SK-N-SH (cell line): ENCODE results near the gene TBC1D8. TPM values are rescaled to one million over a fixed set of nuclear protein-coding genes. Genes with fewer than 3 reads are reported as not detected.

Experiments used
- CTCF ChIA-PET: fragments of 300-600, 350-600 bp; formaldehyde crosslinking; extraction: SDS; loops from one replicate; lab custom pipeline; 2021; lab: Yijun Ruan, JAX
- POLR2A ChIA-PET: fragments of 350-600 bp; sonication (Branson Sonifier 250); formaldehyde crosslinking; extraction: SDS; loops from one replicate; lab custom pipeline; 2020; ENCODE audit warnings: antibody characterized with exemption, inconsistent platforms; lab: Yijun Ruan, JAX
- DNase-seq: peaks from one replicate; pipeline ENCODE4 v3.0.0; 2012
- H2AFZ ChIP-seq: fragments of 200-600 bp; sonication (generic); 2 replicates; pipeline ENCODE4 v1.8.1; 2016; ENCODE audit warnings: antibody characterized with exemption, mild to moderate bottlenecking, low read depth
- H3F3A ChIP-seq: fragments of 200-600 bp; sonication (generic); replicated peaks from 2 replicates; pipeline ENCODE3; 2016; ENCODE audit warnings: antibody characterized with exemption, mild to moderate bottlenecking; ENCODE audit not compliant: insufficient read depth
- H3K27ac ChIP-seq, 2 experiments: fragments of 200-500 bp in 1 of 2; fragments of 200-600 bp in 1 of 2; sonication (Bioruptor generic) in 1 of 2; sonication (generic), shearing (Covaris generic) in 1 of 2; 2 replicates each; pipeline versions ENCODE4 v1.5.1 to v1.6.1; 2014 to 2016; ENCODE audit warnings: low read depth in 2 of 2, inconsistent platforms in 1 of 2, low read length in 1 of 2, mild to moderate bottlenecking in 1 of 2, mixed read lengths in 1 of 2
- H3K27me3 ChIP-seq: fragments of 200-600 bp; sonication (generic), shearing (Covaris generic); 2 replicates; pipeline ENCODE4 v1.6.1; 2016; ENCODE audit warnings: mixed run types; ENCODE audit not compliant: insufficient read depth
- H3K36me3 ChIP-seq, 2 experiments: fragments of 200-500 bp in 1 of 2; fragments of 200-600 bp in 1 of 2; sonication (Bioruptor generic) in 1 of 2; sonication (generic) in 1 of 2; replicated peaks in 1 of 2; 2 replicates each; pipeline versions ENCODE3 to v1.5.1; 2014 to 2016; ENCODE audit warnings: low read length in 1 of 2, mild to moderate bottlenecking in 1 of 2; ENCODE audit not compliant: insufficient read depth in 2 of 2, control insufficient read depth in 1 of 2
- H3K4me1 ChIP-seq, 2 experiments: fragments of 200-500 bp in 1 of 2; fragments of 200-600 bp in 1 of 2; sonication (Bioruptor generic) in 1 of 2; sonication (generic), shearing (Covaris generic) in 1 of 2; 2 replicates each; pipeline versions ENCODE4 v1.5.1 to v1.6.1; 2014 to 2016; ENCODE audit warnings: low read depth in 1 of 2, low read length in 1 of 2, mixed run types in 1 of 2; ENCODE audit not compliant: insufficient read depth in 2 of 2, control insufficient read depth in 1 of 2
- H3K4me2 ChIP-seq: fragments of 200-600 bp; sonication (generic), shearing (Covaris generic); 2 replicates; pipeline ENCODE4 v1.6.1; 2017; ENCODE audit warnings: mixed run types
- H3K4me3 ChIP-seq, 2 experiments: fragments of 200-500 bp in 1 of 2; fragments of 200-600 bp in 1 of 2; sonication (Bioruptor generic) in 1 of 2; sonication (generic), shearing (Covaris generic) in 1 of 2; 2 replicates each; pipeline versions ENCODE4 v1.5.1 to v1.8.1; 2014 to 2016; ENCODE audit warnings: low read depth in 2 of 2, inconsistent platforms in 1 of 2, low read length in 1 of 2, mild to moderate bottlenecking in 1 of 2, mixed read lengths in 1 of 2, moderate library complexity in 1 of 2
- H3K79me2 ChIP-seq: fragments of 200-600 bp; sonication (generic); 2 replicates; pipeline ENCODE4 v1.8.1; 2017; ENCODE audit warnings: mild to moderate bottlenecking; ENCODE audit not compliant: insufficient read depth
- H3K9ac ChIP-seq: fragments of 200-600 bp; sonication (generic); 2 replicates; pipeline ENCODE4 v1.6.1; 2017; ENCODE audit warnings: mixed run types
- H3K9me2 ChIP-seq: fragments of 200-600 bp; sonication (generic); 2 replicates; pipeline ENCODE4 v1.6.1; 2017; ENCODE audit warnings: mixed run types
- H3K9me3 ChIP-seq: fragments of 200-600 bp; sonication (generic); 2 replicates; pipeline ENCODE4 v1.6.1; 2017; ENCODE audit warnings: mixed run types, mild to moderate bottlenecking, moderate library complexity
- H4K20me1 ChIP-seq: fragments of 200-600 bp; sonication (generic); 2 replicates; pipeline ENCODE4 v1.6.1; 2017; ENCODE audit warnings: mild to moderate bottlenecking, mixed run types; ENCODE audit not compliant: insufficient read depth
- CHD2 ChIP-seq: fragments of 150-350 bp; IDR thresholded peaks from 2 replicates; pipeline ENCODE4 v1.6.1; 2018; ENCODE audit warnings: low read length; ENCODE audit not compliant: partially characterized antibody
- ELF1 ChIP-seq: IDR thresholded peaks from 2 replicates; pipeline ENCODE4 v1.4.0; 2012
- EP300 ChIP-seq, 2 experiments: IDR thresholded peaks; 2 replicates each; pipeline versions ENCODE4 v1.4.0 to v1.6.1; 2012; ENCODE audit warnings: borderline replicate concordance in 1 of 2, low read depth in 1 of 2, low read length in 1 of 2
- FOXJ3 ChIP-seq: sonication (generic); formaldehyde crosslinking; IDR thresholded peaks from 2 replicates; pipeline ENCODE4 v1.5.1; 2020; ENCODE audit warnings: mild to moderate bottlenecking, missing genetic modification reagents
- FOXM1 ChIP-seq: IDR thresholded peaks from 2 replicates; pipeline ENCODE4 v1.4.0; 2012; ENCODE audit warnings: low read depth, mild to moderate bottlenecking
- GABPA ChIP-seq: IDR thresholded peaks from 2 replicates; pipeline ENCODE4 v1.4.0; 2012; ENCODE audit warnings: low read depth, mild to moderate bottlenecking
- GATA2 ChIP-seq: sonication (generic); formaldehyde crosslinking; IDR thresholded peaks from 2 replicates; pipeline ENCODE4 v1.5.0; 2020; ENCODE audit warnings: mild to moderate bottlenecking, missing genetic modification reagents
- MAX ChIP-seq: IDR thresholded peaks from 2 replicates; pipeline ENCODE4 v1.4.0; 2012; ENCODE audit warnings: low read depth
- MEF2A ChIP-seq: IDR thresholded peaks from 2 replicates; pipeline ENCODE4 v1.4.0; 2012; ENCODE audit warnings: low read depth, borderline replicate concordance
- MXI1 ChIP-seq: IDR thresholded peaks from 2 replicates; pipeline ENCODE4 v1.6.1; 2012; ENCODE audit warnings: mild to moderate bottlenecking, low read depth, low read length, improper control_type of control experiment
- NFIC ChIP-seq: IDR thresholded peaks from 2 replicates; pipeline ENCODE4 v1.4.0; 2012; ENCODE audit warnings: borderline replicate concordance
- PBX3 ChIP-seq: IDR thresholded peaks from 2 replicates; pipeline ENCODE4; 2012
- RCOR1 ChIP-seq: fragments of 150-350 bp; IDR thresholded peaks from 2 replicates; pipeline ENCODE4 v1.6.1; 2017; ENCODE audit warnings: antibody characterized with exemption, low read length
- REST ChIP-seq: IDR thresholded peaks from 2 replicates; pipeline ENCODE4 v1.6.1; 2012; ENCODE audit warnings: mild to moderate bottlenecking, low read depth, low read length, moderate library complexity
- SIN3A ChIP-seq: IDR thresholded peaks from 2 replicates; pipeline ENCODE4 v1.6.1; 2012; ENCODE audit warnings: low read depth, mild to moderate bottlenecking, low read length, moderate library complexity, borderline replicate concordance
- SMC3 ChIP-seq: IDR thresholded peaks from 2 replicates; pipeline ENCODE4 v1.6.1; 2012; ENCODE audit warnings: low read depth, low read length, improper control_type of control experiment
- TEAD4 ChIP-seq: IDR thresholded peaks from 2 replicates; pipeline ENCODE4 v1.4.0; 2012; ENCODE audit warnings: mild to moderate bottlenecking, borderline replicate concordance; ENCODE audit not compliant: insufficient read depth
- YY1 ChIP-seq: IDR thresholded peaks from 2 replicates; pipeline ENCODE4 v1.4.0; 2012; ENCODE audit warnings: low read depth, mild to moderate bottlenecking
- ZBTB33 ChIP-seq: IDR thresholded peaks from 2 replicates; pipeline ENCODE4 v1.4.0; 2012; ENCODE audit warnings: low read depth, borderline replicate concordance
- WGBS: methylation state at CpG from one replicate; pipeline ENCODE4 v1.1.6; 2017; ENCODE audit warnings: low lambda C conversion rate; 5-methylcytosine and 5-hydroxymethylcytosine counted together
- polyA plus RNA-seq, 3 experiments: library from polyadenylated mRNA; depleted of rRNA; stranded (reverse); fragments of >200 nt; gene quantifications; 2 replicates each; pipeline ENCODE4 v1.2.3, GENCODE V29; 2012

Gene TBC1D8
- polyA plus RNA-seq, 1 of the 3 experiments (the other 2 are of a cell fraction), result 5.3 TPM

- TF ChIP-seq REST, result no peak
- TF ChIP-seq, all 33 proteins: peak for 0
Observed at GRCh38 chr2:101147062-101147461, 4.1 kb downstream of the TBC1D8 start (continued).

GRCh38 chr2:101146535-101146934 lies 4.6 kb downstream of the TBC1D8 start:
- H3K9me2 ChIP-seq, result no peaks in the 10 kb centered on the region
- ChIA-PET POLR2A (no interaction called here), CTCF (interaction anchor here (0.5 to 8.8 kb wide), 2 partner anchors 10 to 110 kb away, joined by 3 to 99 read pairs; no protein-coding TSS in a partner anchor)
- no peaks in the 10 kb centered on the region for H4K20me1 ChIP-seq
- H3K27ac ChIP-seq, result no peak overlapping the region
- H3K9ac ChIP-seq, result no peak overlapping the region
- no peaks in the 10 kb centered on the region for H3K79me2 ChIP-seq
- no peak for TF ChIP-seq EP300 (IDR thresholded peaks at IDR 0.05; ENCODE audit: borderline replicate concordance in 1 of 2, low read depth in 1 of 2, low read length in 1 of 2)
- no peak for TF ChIP-seq MAX
- TF ChIP-seq GATA2 (CRISPR knock-in tag), result no peak
- TF ChIP-seq MXI1, result no peak
- H3K4me3 ChIP-seq, result no peak overlapping the region
- no peak for DNase-seq
- no peaks in the 10 kb centered on the region for H3F3A ChIP-seq
- no peak overlapping the region for H2AFZ ChIP-seq
- no peak overlapping the region for H3K4me2 ChIP-seq
- peaks cover 0 to 17% of the 10 kb centered on the region in 2 experiments; a peak in 1 of 4 replicates for H3K4me1 ChIP-seq
- H3K9me3 ChIP-seq, result no peaks in the 10 kb centered on the region
- H3K27me3 ChIP-seq, result no peaks in the 10 kb centered on the region
- H3K36me3 ChIP-seq, result no peaks in the 10 kb centered on the region
- WGBS, result 76% methylated on average over 2 of the region's 2 CpGs

- no peak for DNase-seq
- no peaks in the 10 kb centered on the region for H3F3A ChIP-seq
- no peaks in the 10 kb centered on the region for H3K36me3 ChIP-seq
- no peak overlapping the region for H2AFZ ChIP-seq
- H3K9me2 ChIP-seq, result no peaks in the 10 kb centered on the region
- CTCF ChIA-PET, result interaction anchor here (0.7 kb wide), 1 partner anchor 1374 kb away, joined by 3 read pairs; no protein-coding TSS in a partner anchor
- H3K9ac ChIP-seq, result no peak overlapping the region
- H4K20me1 ChIP-seq, result no peaks in the 10 kb centered on the region
- no peaks in the 10 kb centered on the region for H3K27me3 ChIP-seq
- POLR2A ChIA-PET, result no interaction called here
- no peak overlapping the region for H3K4me2 ChIP-seq
- no peaks in the 10 kb centered on the region for H3K9me3 ChIP-seq
- WGBS, result 80% methylated on average over 2 of the region's 2 CpGs
- H3K79me2 ChIP-seq, result no peaks in the 10 kb centered on the region
- H3K27ac ChIP-seq, result no peak overlapping the region
- peaks cover 0 to 17% of the 10 kb centered on the region in 2 experiments; a peak in 1 of 4 replicates for H3K4me1 ChIP-seq
- no peak overlapping the region for H3K4me3 ChIP-seq
- TF ChIP-seq EP300 (IDR thresholded peaks at IDR 0.05; ENCODE audit: borderline replicate concordance in 1 of 2, low read depth in 1 of 2, low read length in 1 of 2) (no peak), NFIC (no peak), SIN3A (no peak), GABPA (no peak), GATA2 (CRISPR knock-in tag) (no peak), CHD2 (no peak), SMC3 (no peak), MEF2A (no peak), TEAD4 (no peak), ZBTB33 (no peak), FOXJ3 (CRISPR knock-in tag) (no peak), RCOR1 (no peak), ELF1 (no peak), YY1 (no peak), PBX3 (no peak), FOXM1 (no peak)
Observed at GRCh38 chr2:101145406-101145805, 5.8 kb downstream of the TBC1D8 start.
